Measurements from ENCODE around the gene CTBP2.

GRCh38 chr10:125206623-125207022, 46.3 kb upstream of the CTBP2 start:
- TF ChIP-seq CTCF (IDR thresholded peaks at IDR 0.05; ENCODE audit: low read depth, low read length, poor library complexity, severe bottlenecking) = no peak
- TF ChIP-seq EZH2phosphoT487 (IDR thresholded peaks at IDR 0.05; ENCODE audit: borderline replicate concordance, low read length) = no peak
